GM18502 (cell line): ENCODE results near the gene TBX3.

Experiments used
- ATAC-seq: cut with Tn5 transposase; IDR thresholded peaks from one replicate; pipeline ENCODE4 v1.9.1; 2021; ENCODE audit warnings: mild to moderate bottlenecking; ENCODE audit not compliant: unreplicated experiment, poor library complexity

Gene TBX3

DNA sequence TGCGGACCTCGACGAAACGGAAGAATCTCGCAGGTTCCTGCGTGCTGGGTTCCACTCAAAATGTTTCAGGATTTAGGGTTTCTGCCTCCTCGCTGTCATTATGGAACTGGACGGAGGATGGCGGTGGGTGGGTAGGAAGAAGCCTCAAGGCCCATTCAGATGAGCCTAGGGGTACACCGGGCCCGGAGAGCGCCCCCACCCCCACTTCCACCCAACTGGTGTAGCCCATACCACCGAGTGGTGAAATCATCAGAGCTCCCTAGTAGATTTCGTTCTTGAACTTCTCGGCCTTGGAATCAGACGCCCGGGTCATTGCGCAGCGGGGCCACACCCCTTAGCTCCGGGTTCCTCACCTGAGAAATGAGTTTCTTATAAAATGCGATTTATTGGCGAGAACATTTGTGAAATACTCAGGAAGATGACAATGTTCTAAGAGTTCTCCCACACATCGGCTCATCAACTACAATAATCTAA lies 13.3 kb upstream of the TBX3 start:
- ATAC-seq = no peak

DNA sequence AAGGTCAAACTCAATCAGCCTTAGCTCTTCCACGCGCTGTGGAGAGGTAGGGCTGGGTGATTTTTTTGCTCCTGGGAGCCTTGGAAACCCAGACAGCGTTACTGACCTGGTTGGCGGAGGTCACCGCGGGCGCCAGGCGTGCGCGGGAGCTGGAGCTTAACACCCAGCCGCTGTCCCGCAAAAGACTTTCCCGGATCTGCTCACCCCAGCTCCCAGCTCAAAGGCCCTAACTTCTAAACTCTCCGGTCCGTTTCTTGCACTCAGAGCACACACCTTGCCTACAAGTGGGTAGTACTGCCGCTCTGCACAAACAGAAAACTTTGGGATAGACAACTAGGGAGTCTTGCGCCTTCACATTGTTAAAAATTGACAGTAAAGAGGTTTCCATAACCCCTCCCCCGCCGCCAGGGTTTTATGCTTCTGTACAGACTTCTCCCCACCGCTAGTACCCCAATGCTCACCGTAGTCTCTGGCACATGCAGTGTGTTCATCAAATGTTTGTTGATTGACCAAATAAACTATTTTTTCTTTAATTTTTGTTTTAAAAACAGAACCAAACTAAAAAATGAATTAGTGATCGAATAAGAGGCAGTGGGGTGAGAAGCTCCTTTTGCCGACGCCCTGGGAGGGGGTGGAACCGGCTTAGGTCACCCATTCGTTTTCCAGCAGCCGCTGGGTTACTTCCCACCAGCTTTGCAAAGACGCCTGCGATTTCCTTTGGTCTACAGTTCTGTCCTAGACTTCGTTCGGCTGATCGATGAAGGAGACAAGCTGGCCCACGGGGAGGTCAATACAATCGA lies 12.7 kb upstream of the TBX3 start:
- ATAC-seq = no peak

DNA sequence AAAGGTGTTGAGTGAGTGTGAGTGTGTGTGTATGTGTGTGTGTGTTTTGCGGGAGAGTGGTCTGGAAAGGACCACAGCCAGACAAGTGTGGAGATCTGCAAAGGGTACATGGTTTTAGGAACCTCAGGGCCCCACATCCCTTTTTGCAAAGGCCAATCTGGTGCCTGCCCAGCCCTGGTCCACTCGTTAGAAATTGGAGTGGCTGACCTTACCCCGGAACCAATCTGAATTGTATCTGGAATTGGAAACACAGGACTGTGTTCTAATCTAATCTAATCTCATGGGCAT lies 11.3 kb upstream of the TBX3 start:
- ATAC-seq = no peak

DNA sequence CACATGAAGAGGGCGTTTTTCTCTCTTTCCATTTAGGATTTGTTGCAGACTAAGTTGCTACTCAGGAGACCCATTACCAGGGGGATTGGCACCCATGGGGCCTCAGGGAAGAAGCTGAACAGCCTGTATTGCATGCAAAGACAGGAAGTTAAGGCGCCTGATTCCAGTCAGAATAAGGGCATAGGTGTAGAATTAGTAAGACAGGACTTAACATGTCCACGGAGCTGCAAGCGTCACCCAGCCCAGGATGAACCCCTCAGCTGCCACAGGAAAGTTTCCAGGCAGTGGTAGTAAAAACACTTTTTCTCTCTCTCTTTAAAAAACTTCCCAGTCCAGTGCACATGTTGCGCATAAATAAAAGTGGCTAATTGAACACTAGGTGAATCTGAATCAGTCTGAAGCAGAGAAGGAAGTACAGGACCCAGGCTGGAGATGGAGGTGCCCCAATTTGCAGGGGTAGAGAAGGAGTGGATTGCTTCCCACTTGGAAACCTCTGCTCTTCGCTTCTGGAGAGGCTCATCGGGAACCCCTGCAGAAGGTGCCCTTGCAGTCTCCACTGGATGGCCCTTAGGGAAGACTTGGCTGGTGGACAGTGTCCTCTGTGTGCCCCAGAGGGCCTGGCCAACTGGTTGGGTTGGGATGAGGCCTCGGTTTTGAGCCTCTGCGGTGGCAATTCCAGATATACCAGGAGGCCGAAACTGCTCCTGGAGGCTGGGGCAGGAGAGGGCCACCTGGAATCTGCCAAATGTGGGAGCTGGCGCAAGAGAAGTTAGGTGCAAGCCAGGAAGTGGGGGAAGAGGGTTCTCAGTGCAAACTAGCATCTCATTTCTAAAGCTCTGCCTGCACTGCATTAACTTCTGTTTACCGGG lies 10.7 kb upstream of the TBX3 start:
- no peak for ATAC-seq

DNA sequence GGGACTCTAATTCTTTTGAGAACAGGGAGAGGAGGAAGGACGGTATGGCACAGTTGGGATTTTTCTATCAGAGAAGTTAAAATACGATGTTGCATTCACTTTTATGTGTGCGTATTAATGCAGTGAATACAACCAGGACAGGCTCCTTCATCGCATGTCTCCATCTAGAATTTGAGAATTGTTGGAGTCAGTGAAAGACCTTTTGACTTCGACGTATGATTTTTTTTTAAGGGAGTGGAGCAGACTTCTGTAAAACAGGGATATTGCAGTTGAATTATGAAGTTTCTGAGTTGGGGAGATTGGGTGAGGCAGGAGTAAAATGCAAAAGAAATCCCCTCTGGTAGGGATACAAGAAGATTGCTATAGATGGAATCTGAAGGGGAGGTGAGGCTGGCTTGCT lies 9.6 kb upstream of the TBX3 start:
- ATAC-seq = no peak

DNA sequence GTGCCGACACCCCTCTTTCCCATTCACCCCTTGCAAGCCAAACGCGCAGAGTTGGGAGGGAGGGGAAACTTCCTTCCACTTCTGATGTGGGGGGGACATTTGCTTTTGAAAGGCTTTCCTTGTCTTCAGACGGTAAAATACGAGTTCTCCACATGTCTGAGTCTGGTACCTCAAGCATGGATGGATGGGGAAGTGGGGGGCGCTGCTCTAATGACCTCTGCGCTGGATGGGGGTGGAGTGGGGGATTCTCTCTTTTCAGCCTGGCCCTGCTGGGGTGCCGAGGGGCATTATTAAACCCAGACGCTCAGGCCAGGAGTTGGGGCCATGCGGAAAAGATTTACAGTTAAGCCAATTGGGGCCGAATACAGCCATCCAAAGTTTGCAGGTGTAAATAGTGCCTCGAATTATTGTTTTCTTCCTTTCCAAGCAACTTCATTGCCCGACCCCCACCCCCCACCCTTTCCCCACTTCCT lies 9.1 kb upstream of the TBX3 start:
- no peak for ATAC-seq

DNA sequence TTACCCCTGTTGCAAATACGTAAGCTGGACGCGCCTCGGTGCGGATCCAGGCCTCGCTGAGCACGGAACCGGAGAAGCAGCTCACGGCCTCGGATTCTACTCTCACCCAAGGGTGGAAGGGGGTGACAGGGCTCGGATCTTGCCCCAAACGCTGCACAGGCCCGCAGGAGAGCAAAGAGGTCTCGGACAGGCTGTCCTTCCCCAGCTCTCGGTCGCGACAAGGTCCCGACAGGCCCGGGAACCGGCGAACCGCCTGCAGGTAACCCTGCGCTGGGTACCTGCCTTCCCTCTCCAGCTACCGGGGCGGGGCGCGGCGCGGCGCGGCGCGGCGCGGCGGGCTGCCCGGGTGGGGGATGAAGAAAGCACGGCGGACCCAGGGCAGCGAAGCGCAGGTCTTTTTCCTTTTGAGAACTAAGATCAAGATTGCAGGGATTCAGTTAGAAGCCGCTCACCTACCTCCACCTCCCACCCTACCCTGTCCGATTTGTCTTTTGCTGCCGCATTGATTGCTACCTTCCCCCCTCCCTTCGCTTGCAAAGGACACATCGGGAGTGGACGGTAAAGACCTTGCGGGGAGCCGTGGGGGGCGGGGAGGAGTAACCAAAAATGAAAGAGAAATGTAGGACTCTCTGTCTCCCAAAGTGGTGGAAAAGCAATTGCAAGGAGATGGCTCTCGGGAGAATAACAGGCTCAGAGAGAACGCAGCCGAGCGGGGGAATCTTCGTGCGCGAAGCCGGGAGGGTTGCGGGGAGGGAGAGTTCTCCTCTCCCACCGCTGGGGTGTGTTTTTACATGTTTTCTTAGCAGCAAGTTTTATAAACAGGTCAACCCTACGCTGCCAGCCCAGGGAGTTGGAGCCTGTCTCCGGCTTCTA lies 8.4 kb upstream of the TBX3 start:
- no peak for ATAC-seq

DNA sequence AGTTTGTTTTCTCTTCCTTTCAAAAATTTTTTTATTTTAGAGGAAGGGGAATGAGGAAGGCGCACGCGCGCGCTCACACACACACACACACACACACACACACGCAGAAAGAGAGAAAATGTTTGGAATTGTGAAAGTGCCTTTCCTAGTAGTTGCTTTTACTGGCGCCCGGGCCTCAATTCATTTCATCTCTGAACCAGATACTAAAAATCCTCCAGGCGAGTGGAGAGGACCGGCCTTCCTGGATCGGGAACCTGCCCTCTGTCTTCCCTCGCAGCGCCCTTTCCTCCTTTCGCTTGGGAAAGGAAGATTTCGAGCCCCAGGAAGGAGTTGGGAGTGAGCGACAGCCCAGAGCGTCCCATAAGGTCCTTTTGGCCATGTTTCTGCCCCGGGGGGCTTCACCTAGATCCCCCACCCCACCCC lies 7.8 kb upstream of the TBX3 start:
- no peak for ATAC-seq

DNA sequence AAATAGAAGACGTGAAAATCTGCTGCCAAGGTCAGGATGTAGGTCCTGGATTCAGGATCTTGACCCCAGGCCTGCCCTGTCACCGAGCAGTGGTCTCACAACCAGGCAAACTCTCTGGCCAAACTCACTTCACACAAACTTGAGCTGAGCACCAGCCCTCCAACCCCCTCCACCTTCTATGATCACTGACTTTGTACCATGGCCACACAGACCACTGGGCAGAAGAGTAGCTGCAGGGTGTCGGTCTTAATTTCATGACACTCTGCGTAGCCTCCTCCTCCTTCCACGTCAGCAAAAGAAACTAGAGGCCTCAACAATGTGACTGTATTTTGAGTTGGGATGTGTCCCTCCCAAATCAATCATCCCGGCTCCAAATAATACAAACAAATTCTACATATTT lies 7.2 kb upstream of the TBX3 start:
- no peak for ATAC-seq

DNA sequence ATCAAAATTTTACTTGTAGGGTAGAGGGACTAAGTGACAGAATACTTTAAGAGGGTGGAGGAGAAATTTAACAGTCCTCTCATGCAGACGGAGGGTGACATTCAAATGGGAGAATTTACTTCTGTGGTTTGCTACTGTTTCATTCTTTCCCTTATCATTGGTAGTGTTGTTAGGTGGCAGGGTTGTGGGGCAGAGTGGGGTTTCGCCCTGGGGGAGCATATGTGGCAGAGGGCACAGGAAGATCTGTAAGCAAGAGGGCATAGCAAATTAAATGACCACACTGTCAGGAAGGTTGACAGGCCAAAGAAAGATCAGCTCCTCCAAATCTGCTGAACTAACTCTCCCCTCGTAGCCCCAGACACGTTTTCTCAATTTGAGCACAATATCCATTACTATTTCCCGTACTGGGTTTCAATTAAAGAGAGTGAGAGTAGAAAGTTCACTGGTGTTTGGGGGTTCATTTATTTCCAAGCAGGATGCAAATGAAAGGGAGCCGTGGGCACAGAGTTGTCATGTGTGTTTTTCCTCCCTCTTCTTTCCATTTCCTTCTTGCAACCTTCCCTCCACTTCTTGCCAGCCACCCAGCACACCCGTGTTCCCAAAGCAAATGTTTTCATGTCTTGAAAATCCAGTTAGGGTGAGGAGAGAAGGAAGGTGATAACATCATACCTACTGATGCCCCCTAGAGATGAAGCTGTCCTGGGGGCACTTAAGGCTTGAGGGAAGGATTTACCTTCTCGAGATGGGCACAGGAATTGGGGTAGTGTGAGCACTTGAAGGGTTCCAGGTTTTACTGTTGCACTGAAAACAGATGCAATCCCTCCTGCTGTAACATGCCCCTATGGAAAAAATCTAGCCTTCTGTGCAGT lies 6.5 kb upstream of the TBX3 start:
- no peak for ATAC-seq

DNA sequence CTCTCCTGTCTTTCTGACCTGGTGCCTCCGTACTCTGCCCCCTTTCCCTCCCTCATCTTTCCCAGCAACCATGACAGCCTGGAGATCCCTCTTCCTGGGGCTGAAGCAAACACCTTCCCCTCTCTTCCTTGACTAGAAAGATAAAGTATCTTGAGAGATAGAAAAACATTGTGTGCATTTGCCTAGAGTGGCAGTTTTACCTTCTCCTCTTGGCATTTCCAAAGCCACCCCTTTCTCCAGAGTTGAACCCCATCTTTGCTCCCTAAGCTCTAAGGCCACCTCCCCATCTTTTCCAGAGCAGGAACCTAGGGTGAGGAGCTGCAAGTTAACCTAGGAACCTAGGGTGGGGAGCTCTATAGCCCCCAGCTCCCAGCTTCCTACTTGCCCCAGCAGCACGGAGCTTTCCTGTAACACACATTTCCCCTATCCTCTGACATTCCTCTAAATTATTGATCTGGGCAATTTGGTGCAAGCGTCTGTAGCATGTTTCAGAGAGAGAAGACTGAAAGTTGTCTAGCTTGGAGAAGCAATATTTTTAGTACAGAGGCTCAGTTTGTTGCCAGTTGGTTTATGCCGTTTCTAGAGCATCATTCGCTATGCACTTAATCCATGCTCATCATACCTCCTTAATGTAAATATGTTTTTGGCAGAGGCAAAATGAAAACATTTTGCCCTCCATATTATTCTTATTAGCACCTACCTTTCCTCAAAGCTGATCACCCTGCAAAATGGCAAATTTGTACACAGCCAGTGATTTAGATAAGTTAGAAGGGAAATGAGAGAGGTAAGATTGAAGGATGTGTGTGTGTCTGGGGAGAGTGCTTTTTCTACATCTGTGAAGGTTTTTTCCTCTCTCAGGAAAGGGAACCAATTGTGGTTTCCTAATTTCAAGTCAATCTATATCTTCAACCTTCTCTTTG lies 5.4 kb upstream of the TBX3 start:
- no peak for ATAC-seq

DNA sequence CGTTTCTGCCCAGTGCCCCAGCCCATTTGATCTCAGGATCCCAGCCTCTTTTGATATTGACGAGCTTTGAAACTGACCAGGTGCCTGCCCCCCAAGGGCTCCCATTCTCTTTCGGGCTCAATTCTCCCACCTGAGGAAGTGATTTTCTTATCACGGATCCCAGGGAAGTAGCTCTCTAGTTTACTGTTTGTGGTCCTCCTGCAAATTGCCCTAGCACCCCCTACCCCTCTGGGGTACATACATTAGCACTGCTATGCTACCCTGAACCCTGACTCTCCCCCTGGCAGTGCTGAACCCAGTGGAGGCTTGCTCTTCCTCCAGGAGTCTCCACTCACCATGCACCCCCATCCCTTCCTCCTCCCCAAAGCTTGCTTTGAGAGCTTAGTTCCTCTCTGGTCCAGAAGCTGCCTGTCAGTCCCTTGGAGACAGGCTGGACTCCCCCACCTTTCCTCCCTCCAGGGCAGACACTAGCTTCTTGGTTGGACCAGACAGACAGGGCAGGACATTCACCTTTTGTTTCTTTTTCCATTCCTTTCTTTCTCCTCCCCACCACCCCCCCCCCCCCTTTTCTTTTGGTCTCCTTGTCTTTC lies 4.4 kb upstream of the TBX3 start:
- no peak for ATAC-seq

DNA sequence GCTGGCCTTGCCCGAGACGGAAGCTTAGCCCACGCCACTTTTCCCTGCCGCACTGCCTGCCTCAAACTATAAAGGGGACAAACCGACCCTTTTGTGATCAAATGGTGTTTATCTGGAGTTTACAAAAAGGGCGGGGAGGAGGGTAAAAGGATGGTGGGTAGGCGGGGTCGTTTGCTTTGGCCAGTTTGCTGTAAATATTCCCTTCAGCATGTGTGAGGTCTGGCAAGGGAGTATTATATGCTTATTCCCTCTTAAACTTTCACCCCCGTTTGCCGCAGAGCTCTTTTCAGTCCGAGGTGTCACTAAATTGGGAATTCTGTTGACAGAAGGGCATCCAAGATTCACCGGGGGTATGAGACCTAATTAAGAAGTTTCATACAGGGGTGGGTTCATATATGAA lies 3.8 kb upstream of the TBX3 start:
- no peak for ATAC-seq

DNA sequence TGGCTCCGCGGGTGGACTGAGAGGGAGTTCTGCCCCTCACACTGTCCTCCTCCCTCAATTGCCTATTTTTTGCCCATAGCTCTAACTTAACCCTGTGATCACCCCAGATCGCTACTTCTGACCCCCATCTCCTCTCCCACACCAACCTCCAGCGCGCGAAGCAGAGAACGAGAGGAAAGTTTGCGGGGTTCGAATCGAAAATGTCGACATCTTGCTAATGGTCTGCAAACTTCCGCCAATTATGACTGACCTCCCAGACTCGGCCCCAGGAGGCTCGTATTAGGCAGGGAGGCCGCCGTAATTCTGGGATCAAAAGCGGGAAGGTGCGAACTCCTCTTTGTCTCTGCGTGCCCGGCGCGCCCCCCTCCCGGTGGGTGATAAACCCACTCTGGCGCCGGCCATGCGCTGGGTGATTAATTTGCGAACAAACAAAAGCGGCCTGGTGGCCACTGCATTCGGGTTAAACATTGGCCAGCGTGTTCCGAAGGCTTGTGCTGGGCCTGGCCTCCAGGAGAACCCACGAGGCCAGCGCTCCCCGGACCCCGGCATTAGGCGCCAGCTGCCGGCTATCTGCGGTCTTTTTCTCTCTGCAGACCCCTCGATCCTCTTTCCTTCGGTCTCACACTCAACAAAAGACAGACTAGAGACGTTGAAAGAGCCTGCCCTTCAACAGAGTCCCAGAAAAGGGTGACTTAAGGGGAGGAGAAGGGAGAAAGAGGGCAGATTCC lies 3.0 kb upstream of the TBX3 start:
- ATAC-seq = no peak

DNA sequence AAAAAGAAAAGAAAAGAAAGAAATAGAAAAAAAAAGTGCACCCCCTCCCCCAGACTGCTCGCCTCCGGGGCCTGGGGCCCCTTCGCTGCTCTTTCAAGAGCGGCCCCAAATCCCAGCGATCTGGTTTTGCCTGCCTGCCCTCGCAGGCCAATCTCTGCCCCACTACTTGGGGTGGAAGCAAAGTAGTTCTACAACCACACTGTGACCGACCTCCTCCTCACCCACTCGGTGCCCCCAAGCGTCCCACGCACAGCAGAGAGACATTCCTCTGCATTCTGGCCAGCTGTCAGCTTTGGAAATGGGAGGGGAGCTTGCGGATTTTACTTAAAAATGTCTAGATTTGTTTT lies 2.4 kb upstream of the TBX3 start:
- ATAC-seq = no peak

DNA sequence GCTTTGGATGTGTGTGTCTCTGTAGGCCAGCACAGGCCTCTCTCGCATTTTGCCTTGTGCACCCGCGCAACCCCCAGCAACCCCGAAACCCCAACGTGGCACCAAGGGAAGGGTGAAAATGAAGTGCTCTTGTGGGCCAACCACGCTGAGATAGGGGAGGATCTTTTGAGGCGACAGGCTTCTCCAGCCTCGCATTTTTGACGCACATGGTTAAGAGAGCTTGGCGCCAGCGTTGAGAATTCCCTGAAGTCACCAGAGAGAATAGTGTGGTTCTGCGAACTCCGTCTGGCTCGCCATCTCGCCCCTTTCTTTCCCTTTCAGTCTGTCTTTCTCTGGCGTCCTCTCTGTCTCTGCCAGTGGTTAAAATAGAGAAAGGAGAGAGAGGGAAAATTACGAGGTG lies 1.9 kb upstream of the TBX3 start:
- no peak for ATAC-seq

DNA sequence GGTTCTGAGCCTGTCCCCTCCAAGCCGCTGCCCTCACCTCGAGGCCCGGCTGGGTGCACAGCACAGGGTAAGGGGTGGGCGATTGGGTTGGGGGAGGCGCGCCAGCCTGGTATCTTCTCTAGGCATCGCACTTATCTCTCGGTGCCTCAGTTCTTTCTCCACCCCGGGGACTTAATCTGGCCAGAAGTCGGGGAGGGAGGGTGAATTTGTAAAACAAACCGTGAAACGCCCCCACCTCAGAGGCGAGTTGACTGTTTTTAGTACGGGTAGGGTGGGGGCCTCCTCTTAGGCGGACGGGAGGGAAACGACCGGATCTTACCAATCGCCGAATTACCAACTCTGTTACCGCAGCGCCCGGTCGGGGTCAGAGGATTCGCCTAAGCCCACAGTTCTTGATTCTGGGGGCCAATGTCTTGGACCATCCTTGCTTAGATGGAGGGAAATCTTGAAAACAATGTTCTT lies 1.4 kb upstream of the TBX3 start:
- ATAC-seq = no peak

DNA sequence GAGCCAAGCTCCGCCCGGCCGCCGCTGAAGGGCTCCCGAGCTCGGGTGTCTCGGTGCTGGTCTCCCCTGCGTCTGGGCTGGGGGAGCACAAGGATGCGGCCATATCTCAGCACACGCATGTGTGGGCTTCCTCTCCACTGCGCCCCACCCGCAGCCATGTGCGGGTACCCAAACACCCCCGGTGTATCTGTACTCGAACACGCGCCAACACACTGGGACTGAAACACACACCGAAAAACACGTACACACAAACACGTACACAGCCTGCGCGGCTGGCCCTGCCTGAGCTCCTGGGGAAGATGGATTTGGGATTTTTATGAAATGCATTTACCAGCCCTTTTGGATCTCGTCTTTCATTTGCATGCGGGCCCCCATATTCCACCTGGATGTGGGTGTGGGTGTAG lies 897 bp upstream of the TBX3 start:
- no peak for ATAC-seq
